ENCODE data around the gene PLA2G12A. TPM values are rescaled to one million over a fixed set of nuclear protein-coding genes. Genes with fewer than 3 reads are reported as not detected.

The PLA2G12A gene
- total RNA-seq, 1 experiment from 2014 or later, result 20.7 TPM

- intact Hi-C loops (cut with micrococcal nuclease; ENCODE audit: unreplicated experiment) (loop anchor here (5.0 to 10.0 kb wide), 2 partner anchors 99 to 138 kb away; partner anchors contain the start of genes CFI and MCUB), in situ Hi-C loops (cut with HindIII; ENCODE audit: low pct_unique_long_range_greater_than_20kb, low sequenced_read_pairs) (no loop called here)
- H3K4me1 ChIP-seq (ENCODE audit: control insufficient read depth, insufficient read depth, low read length), result peaks cover 13% of the 10 kb centered on the region
- TF ChIP-seq CTCF (IDR thresholded peaks at IDR 0.05) (peak; percentile 71), SIN3A (IDR thresholded peaks at IDR 0.05; ENCODE audit: borderline replicate concordance, insufficient read depth, low read depth, low read length) (peak; percentile 74; the same call in 1 of the 2 replicates), TCF7L2 (IDR thresholded peaks at IDR 0.05; ENCODE audit: low read depth, low read length) (no peak), POLR2AphosphoS5 (IDR thresholded peaks at IDR 0.05; ENCODE audit: low read depth, low read length) (no peak; the same call in 1 of the 2 replicates)
- TF ChIP-seq, protein P1, sequence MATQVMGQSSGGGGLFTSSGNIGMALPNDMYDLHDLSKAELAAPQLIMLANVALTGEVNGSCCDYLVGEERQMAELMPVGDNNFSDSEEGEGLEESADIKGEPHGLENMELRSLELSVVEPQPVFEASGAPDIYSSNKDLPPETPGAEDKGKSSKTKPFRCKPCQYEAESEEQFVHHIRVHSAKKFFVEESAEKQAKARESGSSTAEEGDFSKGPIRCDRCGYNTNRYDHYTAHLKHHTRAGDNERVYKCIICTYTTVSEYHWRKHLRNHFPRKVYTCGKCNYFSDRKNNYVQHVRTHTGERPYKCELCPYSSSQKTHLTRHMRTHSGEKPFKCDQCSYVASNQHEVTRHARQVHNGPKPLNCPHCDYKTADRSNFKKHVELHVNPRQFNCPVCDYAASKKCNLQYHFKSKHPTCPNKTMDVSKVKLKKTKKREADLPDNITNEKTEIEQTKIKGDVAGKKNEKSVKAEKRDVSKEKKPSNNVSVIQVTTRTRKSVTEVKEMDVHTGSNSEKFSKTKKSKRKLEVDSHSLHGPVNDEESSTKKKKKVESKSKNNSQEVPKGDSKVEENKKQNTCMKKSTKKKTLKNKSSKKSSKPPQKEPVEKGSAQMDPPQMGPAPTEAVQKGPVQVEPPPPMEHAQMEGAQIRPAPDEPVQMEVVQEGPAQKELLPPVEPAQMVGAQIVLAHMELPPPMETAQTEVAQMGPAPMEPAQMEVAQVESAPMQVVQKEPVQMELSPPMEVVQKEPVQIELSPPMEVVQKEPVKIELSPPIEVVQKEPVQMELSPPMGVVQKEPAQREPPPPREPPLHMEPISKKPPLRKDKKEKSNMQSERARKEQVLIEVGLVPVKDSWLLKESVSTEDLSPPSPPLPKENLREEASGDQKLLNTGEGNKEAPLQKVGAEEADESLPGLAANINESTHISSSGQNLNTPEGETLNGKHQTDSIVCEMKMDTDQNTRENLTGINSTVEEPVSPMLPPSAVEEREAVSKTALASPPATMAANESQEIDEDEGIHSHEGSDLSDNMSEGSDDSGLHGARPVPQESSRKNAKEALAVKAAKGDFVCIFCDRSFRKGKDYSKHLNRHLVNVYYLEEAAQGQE (IDR thresholded peaks at IDR 0.05; ENCODE audit: insufficient read depth in 1 of 2, low read depth in 2 of 2, low read length in 1 of 2), result no peak
- ChIA-PET POLR2A (interaction anchor here (0.7 kb wide), 1 partner anchor 315 kb away, joined by 3 read pairs; no protein-coding TSS in a partner anchor), CTCF (no interaction called here)
- no peaks in the 10 kb centered on the region for H3K9me3 ChIP-seq (ENCODE audit: control insufficient read depth, insufficient read depth, low read depth, low read length)
- BruUV-seq (replicated peaks), result no TSS peak
- ATAC-seq (peak; percentile 90), DNase-seq (ENCODE audit: low read depth, low spot score) (no peak)
- peak within 1 kb of the TSS; percentile 70 for H3K27ac ChIP-seq (ENCODE audit: low read length)
- H3K36me3 ChIP-seq (ENCODE audit: control insufficient read depth, insufficient read depth, low read length), result no peaks in the 10 kb centered on the region
- peak within 1 kb of the TSS; percentile 67 to 76 for H3K4me3 ChIP-seq (ENCODE audit: low read depth in 2 of 2, low read length in 2 of 2)
- H3K27me3 ChIP-seq (ENCODE audit: control insufficient read depth, insufficient read depth, low read length), result no peaks in the 10 kb centered on the region
These were observed 26.8 kb downstream of the PLA2G12A start, which contains the start of gene CASP6 for GRCh38 chr4:109702950-109703663. CASP6 (minus strand) TSS chr4:109703445; CDS start chr4:109703395, 50 bp downstream.

GRCh38 chr4:109701566-109702410 is 28.1 kb downstream of the PLA2G12A start:
- no TSS peak for BruUV-seq (replicated peaks)
- Histone ChIP-seq H3K36me3 (ENCODE audit: control insufficient read depth, insufficient read depth, low read length) (no peaks in the 10 kb centered on the region), H3K27me3 (ENCODE audit: control insufficient read depth, insufficient read depth, low read length) (no peaks in the 10 kb centered on the region), H3K9me3 (ENCODE audit: control insufficient read depth, insufficient read depth, low read depth, low read length) (no peaks in the 10 kb centered on the region), H3K4me1 (ENCODE audit: control insufficient read depth, insufficient read depth, low read length) (peaks cover 13% of the 10 kb centered on the region), H3K27ac (ENCODE audit: low read length) (peak overlapping the region; percentile 70), H3K4me3 (ENCODE audit: low read depth in 2 of 2, low read length in 2 of 2) (peak overlapping the region; percentile 67 to 76)
- ChIA-PET POLR2A (interaction anchor here (0.7 kb wide), 1 partner anchor 314 kb away, joined by 3 read pairs; no protein-coding TSS in a partner anchor), CTCF (interaction anchor here (0.6 to 0.7 kb wide), 3 partner anchors 13 to 457 kb away, joined by 3 to 6 read pairs (median 5); no protein-coding TSS in a partner anchor)
- DNase-seq (ENCODE audit: low read depth, low spot score) (no peak), ATAC-seq (no peak)
- in situ Hi-C loops (cut with HindIII; ENCODE audit: low pct_unique_long_range_greater_than_20kb, low sequenced_read_pairs), result no loop called here
- no peak for TF ChIP-seq POLR2AphosphoS5 (IDR thresholded peaks at IDR 0.05; ENCODE audit: low read depth, low read length)
- TF ChIP-seq, protein P1 (IDR thresholded peaks at IDR 0.05; ENCODE audit: insufficient read depth in 1 of 2, low read depth in 2 of 2, low read length in 1 of 2), result no peak
- no peak for TF ChIP-seq TCF7L2 (IDR thresholded peaks at IDR 0.05; ENCODE audit: low read depth, low read length)
- no peak for TF ChIP-seq SIN3A (IDR thresholded peaks at IDR 0.05; ENCODE audit: borderline replicate concordance, insufficient read depth, low read depth, low read length)
- no peak for TF ChIP-seq CTCF (IDR thresholded peaks at IDR 0.05)
- intact Hi-C loops (cut with micrococcal nuclease; ENCODE audit: unreplicated experiment), result loop anchor here (5.0 to 10.0 kb wide), 2 partner anchors 101 to 137 kb away; partner anchors contain the start of genes CFI and MCUB
